SK-N-MC (cell line): Measurements from ENCODE around the gene C19orf73.

Experiments
- DNase-seq: peaks from one replicate; pipeline ENCODE4 v3.0.0-alpha.2; 2011; ENCODE audit warnings: low read depth, low spot score
- H3K27ac ChIP-seq: fragments of 200-600 bp; sonication (generic); 2 replicates; pipeline ENCODE4 v1.5.1; 2016; ENCODE audit warnings: mixed run types
- H3K36me3 ChIP-seq: fragments of 200-600 bp; sonication (generic); 2 replicates; pipeline ENCODE4 v1.6.1; 2017; ENCODE audit warnings: antibody characterized with exemption, low read length, mixed read lengths; ENCODE audit not compliant: insufficient read depth
- H3K4me3 ChIP-seq: fragments of 200-600 bp; sonication (generic); 2 replicates; pipeline ENCODE4 v1.5.1; 2016
- H3K9ac ChIP-seq: fragments of 200-600 bp; sonication (generic); 2 replicates; pipeline ENCODE4 v1.8.0; 2017; ENCODE audit warnings: mixed run types, mixed read lengths; ENCODE audit not compliant: insufficient read length
- H3K9me3 ChIP-seq: fragments of 200-600 bp; sonication (generic); 2 replicates; pipeline ENCODE4 v1.6.1; 2017; ENCODE audit warnings: low read depth, mild to moderate bottlenecking, antibody characterized with exemption, low read length, moderate library complexity, mixed read lengths
- EZH2 ChIP-seq: fragments of 200-600 bp; sonication (generic); IDR thresholded peaks from one replicate; pipeline ENCODE4 v1.6.1; 2017; ENCODE audit warnings: antibody characterized with exemption
- FOXP2 ChIP-seq: optimal IDR thresholded peaks from 2 replicates; pipeline ENCODE3; 2011; ENCODE audit warnings: mild to moderate bottlenecking, moderate library complexity; ENCODE audit not compliant: insufficient read depth; ENCODE audit errors: extremely low read length, control extremely low read depth
- POLR2AphosphoS5 ChIP-seq: IDR thresholded peaks from 2 replicates; pipeline ENCODE4 v1.6.1; 2012; ENCODE audit warnings: mild to moderate bottlenecking, low read depth, low read length, borderline replicate concordance

C19orf73 gene

DNA sequence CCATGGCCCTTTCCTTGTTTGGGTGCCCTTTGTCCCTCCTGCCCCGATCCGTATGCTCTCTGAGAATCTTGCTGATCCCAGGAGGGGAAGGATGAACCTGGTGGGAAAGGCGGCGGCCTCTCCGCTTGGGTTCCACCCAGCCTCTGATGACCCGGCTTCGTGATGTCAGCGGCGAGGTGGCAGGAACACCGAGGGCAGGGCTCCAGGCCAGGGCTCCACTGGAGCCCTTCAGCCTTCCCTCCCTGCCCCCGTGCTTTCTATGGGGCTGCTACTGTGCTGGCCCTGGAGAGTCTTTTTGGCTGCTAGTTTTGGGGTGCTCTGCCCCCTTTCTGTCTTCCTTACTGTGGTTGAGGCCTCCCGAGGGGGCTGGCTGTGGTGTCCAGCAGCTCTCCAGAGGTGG is 16.6 kb downstream of the C19orf73 start:
- Histone ChIP-seq H3K4me3 (no peak overlapping the region), H3K27ac (peak overlapping the region; percentile 65), H3K36me3 (peaks cover 96% of the 10 kb centered on the region), H3K9me3 (no peaks in the 10 kb centered on the region), H3K9ac (peak overlapping the region; percentile 9)
- DNase-seq = no peak
- no peak for TF ChIP-seq EZH2
- no peak for TF ChIP-seq FOXP2
- no peak for TF ChIP-seq POLR2AphosphoS5

DNA sequence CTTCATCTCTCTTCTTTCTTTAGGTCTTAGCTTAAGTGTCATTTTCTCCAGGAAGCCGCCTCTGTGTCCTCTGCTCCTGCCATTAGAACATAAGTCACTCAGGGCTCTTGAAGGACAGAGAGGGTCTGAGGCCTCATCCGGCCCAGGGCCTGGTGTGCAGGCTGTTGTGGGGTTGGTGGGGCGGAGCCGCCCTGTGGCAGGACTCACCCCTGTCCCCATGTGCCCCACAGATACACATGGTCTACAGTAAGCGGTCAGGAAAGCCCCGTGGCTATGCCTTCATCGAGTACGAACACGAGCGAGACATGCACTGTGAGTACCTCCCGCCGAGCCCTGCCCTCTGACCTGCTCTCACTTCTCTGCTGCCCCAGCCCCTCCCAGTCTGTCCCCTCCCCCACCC is 17.8 kb downstream of the C19orf73 start:
- peaks cover 96% of the 10 kb centered on the region for H3K36me3 ChIP-seq
- no peak overlapping the region for H3K9ac ChIP-seq
- no peaks in the 10 kb centered on the region for H3K9me3 ChIP-seq
- H3K27ac ChIP-seq = no peak overlapping the region
- TF ChIP-seq POLR2AphosphoS5 (no peak), FOXP2 (no peak)
- no peak overlapping the region for H3K4me3 ChIP-seq
- no peak for DNase-seq

DNA sequence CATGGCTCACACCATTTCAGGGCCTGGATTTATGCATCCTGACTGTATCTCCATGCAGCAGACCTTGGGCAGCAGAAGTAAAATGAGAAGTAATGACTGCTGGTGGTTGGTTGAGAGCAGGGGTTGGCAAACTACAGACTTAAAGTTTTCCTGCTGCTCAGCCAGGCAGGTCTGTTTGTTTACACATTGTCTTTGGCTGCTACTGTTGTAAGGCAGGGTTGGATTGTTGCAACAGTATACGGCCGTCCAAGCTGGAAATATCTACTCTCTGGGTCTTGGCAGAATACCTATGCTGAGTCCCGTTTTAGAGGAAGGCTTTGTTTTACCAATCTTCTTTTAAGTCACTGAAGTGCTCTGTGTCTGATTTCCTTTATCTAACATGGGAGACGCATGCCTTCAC is 20.1 kb downstream of the C19orf73 start:
- Histone ChIP-seq H3K9me3 (no peaks in the 10 kb centered on the region), H3K9ac (no peak overlapping the region), H3K36me3 (peaks cover 96% of the 10 kb centered on the region), H3K4me3 (no peak overlapping the region), H3K27ac (peak overlapping the region; percentile 22; the same call in 1 of the 2 replicates)
- TF ChIP-seq POLR2AphosphoS5 = no peak
- no peak for TF ChIP-seq EZH2
- TF ChIP-seq FOXP2 = no peak
- no peak for DNase-seq

DNA sequence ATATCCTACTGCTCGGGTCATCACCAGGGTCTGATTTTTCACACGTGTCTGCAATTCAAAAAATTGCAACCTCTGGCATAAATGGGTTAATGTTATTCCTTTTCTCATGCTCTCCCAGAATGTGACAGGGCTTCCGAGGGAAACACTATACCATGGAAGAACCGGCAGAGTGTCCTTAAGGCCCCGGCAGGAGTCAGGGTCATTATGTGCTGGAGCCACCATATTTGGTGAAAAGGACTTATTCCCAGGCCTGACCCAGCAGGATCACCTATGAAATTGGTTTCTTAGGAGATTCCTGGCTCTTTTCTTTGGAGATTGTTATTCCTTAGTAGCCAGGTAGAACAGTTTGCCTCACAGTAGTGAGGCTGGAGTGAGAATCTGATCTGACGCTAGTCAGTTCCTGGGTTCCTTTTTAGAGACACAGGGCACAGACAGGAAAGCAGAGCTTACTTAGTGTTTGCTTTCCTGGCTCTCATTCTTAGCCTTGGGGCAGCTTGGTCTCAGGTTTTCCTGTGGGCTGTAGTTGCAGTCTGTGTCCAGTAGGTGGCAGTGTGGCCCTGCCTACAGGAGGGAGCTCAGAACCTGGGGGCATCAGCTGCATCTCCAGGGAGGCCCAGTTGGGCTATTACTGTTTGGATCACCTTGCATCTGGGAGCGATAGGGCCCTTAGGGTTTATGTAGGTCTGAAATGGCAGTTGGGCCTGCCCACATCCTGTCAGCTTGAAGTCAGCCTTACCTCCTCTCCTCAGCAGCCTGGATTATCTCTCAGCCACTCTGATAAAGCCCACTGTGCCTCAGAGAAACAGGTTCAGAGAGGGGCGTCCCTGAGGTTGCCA is 21.3 kb downstream of the C19orf73 start:
- TF ChIP-seq POLR2AphosphoS5 (0 out of 2 replicates have a peak, but pooled peaks have one; percentile 19), FOXP2 (no peak), EZH2 (no peak)
- H3K36me3 ChIP-seq = peaks cover 93% of the 10 kb centered on the region
- no peak overlapping the region for H3K9ac ChIP-seq
- no peak overlapping the region for H3K4me3 ChIP-seq
- no peaks in the 10 kb centered on the region for H3K9me3 ChIP-seq
- no peak for DNase-seq
- peak overlapping the region; percentile 86 for H3K27ac ChIP-seq

DNA sequence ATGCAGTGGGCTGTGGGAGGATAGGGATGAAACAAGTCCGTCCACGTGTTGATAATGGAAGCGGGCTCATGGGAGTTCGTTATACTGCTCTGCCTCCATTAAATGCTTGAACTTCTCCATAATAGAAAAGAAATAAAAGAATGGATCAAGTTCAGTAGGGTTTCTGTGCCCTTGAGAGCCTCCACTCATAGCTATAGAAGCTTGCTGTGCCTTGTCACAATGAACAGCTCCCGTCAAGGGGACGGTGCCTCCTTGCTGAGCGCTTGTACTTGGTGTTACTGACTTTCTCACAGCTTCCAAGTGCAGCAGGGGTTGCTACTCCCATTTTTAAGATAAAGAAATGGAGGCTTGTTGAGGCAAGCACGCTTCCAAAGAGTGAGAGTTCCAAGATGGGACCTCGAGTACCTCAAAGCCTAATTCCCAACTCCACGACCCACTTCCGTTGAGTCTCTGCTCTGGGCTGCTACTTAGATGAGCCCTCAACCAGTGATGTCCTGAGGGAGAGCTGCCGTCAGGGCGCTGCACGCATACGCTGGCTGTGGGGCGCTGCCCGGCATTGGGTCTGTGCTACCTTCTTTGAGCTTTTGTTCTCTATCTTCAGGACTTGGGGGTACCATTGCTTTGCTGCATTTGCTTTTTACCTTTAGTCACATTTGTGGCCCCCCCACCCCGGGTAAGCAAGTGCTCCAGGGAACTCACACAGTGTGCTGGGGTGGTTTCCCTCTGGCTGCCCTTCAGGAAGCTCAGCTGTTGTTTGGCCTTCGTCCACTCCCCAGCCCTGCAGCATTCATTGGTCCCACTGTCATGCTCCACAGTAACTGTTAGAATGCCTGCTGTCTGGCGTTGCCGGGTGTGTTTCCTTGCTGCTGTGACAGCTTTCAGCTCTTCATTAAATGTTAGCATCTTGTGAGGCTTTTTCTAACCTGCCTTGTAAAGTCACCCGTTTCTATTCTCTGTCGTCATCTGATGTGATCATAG is 24.1 kb downstream of the C19orf73 start:
- H3K9ac ChIP-seq = no peak overlapping the region
- H3K27ac ChIP-seq = peak overlapping the region; percentile 58
- no peak overlapping the region for H3K4me3 ChIP-seq
- peaks cover 96% of the 10 kb centered on the region for H3K36me3 ChIP-seq
- TF ChIP-seq EZH2 = no peak
- no peak for TF ChIP-seq FOXP2
- TF ChIP-seq POLR2AphosphoS5 = no peak
- H3K9me3 ChIP-seq = no peaks in the 10 kb centered on the region
- DNase-seq = no peak

DNA sequence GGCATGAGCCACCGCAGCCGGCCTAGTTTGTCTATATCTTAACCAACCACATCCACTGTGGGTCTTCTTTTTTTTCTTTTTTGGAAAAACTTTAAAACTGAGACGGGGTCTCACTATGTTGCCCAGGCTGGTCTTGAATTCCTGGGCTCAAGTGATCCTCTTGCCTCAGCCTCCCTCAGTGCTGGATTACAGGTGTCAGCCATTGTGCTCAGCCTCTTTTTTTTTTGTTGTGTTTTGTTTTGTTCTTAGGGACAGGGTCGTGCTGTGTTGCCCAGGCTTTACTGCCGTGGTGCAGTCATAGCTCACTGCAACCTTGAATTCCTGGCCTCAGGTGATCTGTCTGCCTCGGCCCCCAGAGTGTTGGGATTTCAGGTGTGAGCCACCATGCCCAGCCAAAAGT is 26.3 kb downstream of the C19orf73 start:
- no peak for TF ChIP-seq FOXP2
- TF ChIP-seq POLR2AphosphoS5 = no peak
- Histone ChIP-seq H3K27ac (no peak overlapping the region), H3K4me3 (no peak overlapping the region), H3K36me3 (peaks cover 92% of the 10 kb centered on the region), H3K9ac (no peak overlapping the region), H3K9me3 (no peaks in the 10 kb centered on the region)
- no peak for DNase-seq

DNA sequence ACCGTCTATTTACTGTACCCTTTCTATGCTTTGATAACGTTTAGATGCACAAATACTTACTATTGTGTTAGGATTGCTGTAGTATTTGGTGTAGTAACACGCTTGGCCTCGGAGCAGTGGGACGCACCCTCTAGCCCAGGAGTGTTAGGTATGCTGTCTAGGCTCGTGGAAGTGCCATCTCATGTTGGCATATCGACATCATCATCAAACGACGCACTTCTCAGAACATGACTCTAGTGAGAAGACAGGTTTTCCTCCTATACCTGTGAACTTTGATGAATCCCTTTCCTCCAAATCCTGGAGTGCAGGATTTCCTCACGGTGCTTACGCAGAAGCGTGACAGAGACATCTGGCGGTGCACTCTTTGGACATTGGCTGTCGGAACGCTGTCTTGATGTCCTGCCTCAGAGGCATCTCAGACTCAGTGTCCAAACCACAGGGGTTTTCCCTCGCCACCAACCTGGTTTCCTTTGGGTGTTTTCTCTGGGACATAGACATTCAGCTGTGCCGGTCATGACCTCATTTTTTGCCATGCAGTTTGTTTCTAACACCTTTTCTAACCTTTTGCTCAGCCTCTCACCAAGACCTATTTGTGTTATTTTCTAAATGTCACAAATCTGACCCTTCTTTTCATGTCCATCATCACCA is 27.4 kb downstream of the C19orf73 start:
- Histone ChIP-seq H3K27ac (no peak overlapping the region), H3K36me3 (peaks cover 92% of the 10 kb centered on the region), H3K9me3 (no peaks in the 10 kb centered on the region), H3K4me3 (no peak overlapping the region), H3K9ac (no peak overlapping the region)
- DNase-seq = no peak
- no peak for TF ChIP-seq FOXP2
- TF ChIP-seq EZH2 = no peak
- no peak for TF ChIP-seq POLR2AphosphoS5
